Measurements from ENCODE around the gene P4HA3. TPM values are rescaled to one million over a fixed set of nuclear protein-coding genes. Genes with fewer than 3 reads are reported as not detected.

P4HA3 gene
- total RNA-seq, 1 experiment from 2014 or later, result 0.13 TPM

- TF ChIP-seq PREB (CRISPR knock-in tag; IDR thresholded peaks at IDR 0.05; ENCODE audit: borderline replicate concordance), result no peak
- no peak for TF ChIP-seq ZMAT4 (CRISPR knock-in tag; IDR thresholded peaks at IDR 0.05)
- no peak for TF ChIP-seq ARID4B (CRISPR knock-in tag; IDR thresholded peaks at IDR 0.05; ENCODE audit: borderline replicate concordance)
- TF ChIP-seq ZNF219 (CRISPR knock-in tag; IDR thresholded peaks at IDR 0.05; ENCODE audit: borderline replicate concordance), result no peak
- TF ChIP-seq PRRX2 (CRISPR knock-in tag; IDR thresholded peaks at IDR 0.05), result no peak
- no peak for TF ChIP-seq ZSCAN18 (CRISPR knock-in tag; IDR thresholded peaks at IDR 0.05)
- TF ChIP-seq ZNF512 (CRISPR knock-in tag; IDR thresholded peaks at IDR 0.05; ENCODE audit: borderline replicate concordance), result no peak
These were observed 76.3 kb downstream of the P4HA3 start (continued) for GRCh38 chr11:74235121-74235520.

GRCh38 chr11:74233683-74234082 is 77.8 kb downstream of the P4HA3 start:
- CTCF ChIA-PET, result no interaction called here
- ATAC-seq, result no peak
- H3K4me3 Mint-ChIP-seq, result no peak overlapping the region
- POLR2A ChIA-PET, result no interaction called here
- no peaks in the 10 kb centered on the region for H3K27me3 Mint-ChIP-seq (ENCODE audit: low read depth)
- no peak for DNase-seq (ENCODE audit: low spot score)
- H3K27ac Mint-ChIP-seq, result no peak overlapping the region
- peaks cover 13% of the 10 kb centered on the region; the same call in 1 of the 2 replicates for H3K36me3 Mint-ChIP-seq
- H3K9me3 Mint-ChIP-seq, result no peaks in the 10 kb centered on the region
- no peaks in the 10 kb centered on the region for H3K4me1 Mint-ChIP-seq
- TF ChIP-seq ZNF138 (CRISPR knock-in tag; conservative IDR thresholded peaks at IDR 0.05) (no peak), NR3C1 (CRISPR knock-in tag; conservative IDR thresholded peaks at IDR 0.05; ENCODE audit: low read depth) (no peak), USF2 (CRISPR knock-in tag; IDR thresholded peaks at IDR 0.05) (no peak), ATF2 (CRISPR knock-in tag; IDR thresholded peaks at IDR 0.05; ENCODE audit: borderline replicate concordance, low read depth) (no peak), ZSCAN18 (CRISPR knock-in tag; IDR thresholded peaks at IDR 0.05) (no peak), FOXP4 (CRISPR knock-in tag; IDR thresholded peaks at IDR 0.05) (no peak), MXD4 (CRISPR knock-in tag; IDR thresholded peaks at IDR 0.05; ENCODE audit: borderline replicate concordance) (no peak), OVOL2 (CRISPR knock-in tag; IDR thresholded peaks at IDR 0.05; ENCODE audit: borderline replicate concordance) (no peak), ZNF532 (CRISPR knock-in tag; IDR thresholded peaks at IDR 0.05; ENCODE audit: borderline replicate concordance) (no peak)
